Measurements from ENCODE around the gene DGKQ.

DNA sequence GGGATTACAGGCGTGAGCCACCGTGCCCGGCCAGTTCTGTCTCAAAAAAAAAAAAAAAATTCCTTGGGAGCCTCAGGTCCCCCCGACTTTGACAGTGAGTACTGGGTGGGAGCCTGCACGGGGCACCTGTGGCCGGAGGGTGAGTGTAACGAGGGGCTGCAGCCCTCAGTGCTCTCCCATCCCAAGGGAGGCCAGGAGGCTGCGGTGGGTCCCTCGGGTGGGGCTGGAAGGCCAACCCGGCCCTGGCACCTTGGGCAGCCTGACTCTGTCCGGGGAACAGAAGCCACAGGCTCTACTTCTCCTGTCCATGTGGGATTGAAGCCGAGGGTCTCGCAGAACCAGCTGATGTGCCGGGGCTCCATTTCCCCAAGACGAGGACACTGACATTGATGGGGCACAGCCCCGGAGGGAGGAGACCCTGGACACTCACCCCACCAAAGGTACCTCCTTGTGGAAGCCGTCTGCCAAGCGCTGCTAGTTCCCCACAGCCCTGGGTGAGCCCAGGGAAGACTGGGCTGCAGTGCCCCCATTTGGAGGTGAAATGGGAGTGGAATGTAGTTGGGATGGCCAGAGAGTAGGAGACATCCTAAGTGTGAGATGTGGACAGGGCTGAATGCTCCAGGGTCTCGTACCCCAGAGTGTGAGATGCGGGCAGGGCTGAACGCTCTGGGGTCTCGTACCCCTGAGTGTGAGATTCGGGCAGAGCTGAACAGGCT lies 22.1 kb upstream of the DGKQ start:
- TF ChIP-seq, protein P1, sequence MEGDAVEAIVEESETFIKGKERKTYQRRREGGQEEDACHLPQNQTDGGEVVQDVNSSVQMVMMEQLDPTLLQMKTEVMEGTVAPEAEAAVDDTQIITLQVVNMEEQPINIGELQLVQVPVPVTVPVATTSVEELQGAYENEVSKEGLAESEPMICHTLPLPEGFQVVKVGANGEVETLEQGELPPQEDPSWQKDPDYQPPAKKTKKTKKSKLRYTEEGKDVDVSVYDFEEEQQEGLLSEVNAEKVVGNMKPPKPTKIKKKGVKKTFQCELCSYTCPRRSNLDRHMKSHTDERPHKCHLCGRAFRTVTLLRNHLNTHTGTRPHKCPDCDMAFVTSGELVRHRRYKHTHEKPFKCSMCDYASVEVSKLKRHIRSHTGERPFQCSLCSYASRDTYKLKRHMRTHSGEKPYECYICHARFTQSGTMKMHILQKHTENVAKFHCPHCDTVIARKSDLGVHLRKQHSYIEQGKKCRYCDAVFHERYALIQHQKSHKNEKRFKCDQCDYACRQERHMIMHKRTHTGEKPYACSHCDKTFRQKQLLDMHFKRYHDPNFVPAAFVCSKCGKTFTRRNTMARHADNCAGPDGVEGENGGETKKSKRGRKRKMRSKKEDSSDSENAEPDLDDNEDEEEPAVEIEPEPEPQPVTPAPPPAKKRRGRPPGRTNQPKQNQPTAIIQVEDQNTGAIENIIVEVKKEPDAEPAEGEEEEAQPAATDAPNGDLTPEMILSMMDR (conservative IDR thresholded peaks at IDR 0.05), result no peak
- no peak for TF ChIP-seq EZH2 (IDR thresholded peaks at IDR 0.05; ENCODE audit: low read depth)

All from PC-9 (cell line).